A549 (cell line): ENCODE measurements around the gene SNAI3. TPM values are rescaled to one million over a fixed set of nuclear protein-coding genes. Genes with fewer than 3 reads are reported as not detected.

Experiments
- ATAC-seq, 2 experiments: fragments of 200-7000 bp in 1 of 2; fragments of >200 bp in 1 of 2; cut with Nextera tagmentation in 1 of 2; cut with Tn5 transposase in 1 of 2; 3 replicates each; pipeline versions ENCODE4 v1.8.0 to v1.9.1; 2018 to 2020; ENCODE audit warnings: mild to moderate bottlenecking in 1 of 2, moderate library complexity in 1 of 2
- CTCF ChIA-PET: fragments of 300-600 bp; sonication (Branson Sonifier 250); formaldehyde crosslinking; extraction: SDS; loops from one replicate; lab custom pipeline; 2021; ENCODE audit warnings: antibody characterized with exemption, inconsistent platforms; lab: Yijun Ruan, JAX
- POLR2A ChIA-PET: fragments of 350-600 bp; formaldehyde crosslinking; extraction: SDS; loops from one replicate; lab custom pipeline; 2021; ENCODE audit warnings: antibody characterized with exemption, inconsistent platforms; lab: Yijun Ruan, JAX
- DNase-seq, 2 experiments: peaks; one replicate each; pipeline versions ENCODE4 v3.0.0 to v3.0.0-alpha.2; 2011 to 2016; ENCODE audit warnings: low read depth in 1 of 2, low spot score in 1 of 2
- FAIRE-seq: peaks from 2 replicates; lab custom pipeline; 2011; peaks lifted over from hg19 to GRCh38; lab: Jason Lieb, UNC
- H3K27ac ChIP-seq, 2 experiments: fragments of >200 bp; sonication (Bioruptor Twin); formaldehyde crosslinking; 3 replicates each; pipeline ENCODE4 v1.5.1; 2016 to 2017
- H3K4me1 ChIP-seq: fragments of >200 bp; sonication (Bioruptor Twin); formaldehyde crosslinking; 3 replicates; pipeline ENCODE4 v1.6.1; 2016
- H3K4me2 ChIP-seq: fragments of >200 bp; sonication (Bioruptor Twin); formaldehyde crosslinking; 3 replicates; pipeline ENCODE4 v1.6.1; 2016
- H3K4me3 ChIP-seq: fragments of >200 bp; sonication (Bioruptor Twin); formaldehyde crosslinking; 3 replicates; pipeline ENCODE4 v1.5.1; 2016
- H3K9me3 ChIP-seq: fragments of >200 bp; sonication (Bioruptor Twin); formaldehyde crosslinking; 3 replicates; pipeline ENCODE4 v1.6.1; 2016
- BHLHE40 ChIP-seq: IDR thresholded peaks from 2 replicates; pipeline ENCODE4 v1.6.1; 2012; ENCODE audit warnings: low read depth, low read length, inconsistent platforms
- EHF ChIP-seq: fragments of 250-450 bp; sonication (Bioruptor Pico); IDR thresholded peaks from 2 replicates; pipeline ENCODE4 v1.5.0; 2020; ENCODE audit warnings: mild to moderate bottlenecking
- FOSB ChIP-seq: fragments of 250-450 bp; sonication (Bioruptor Pico); IDR thresholded peaks from 2 replicates; pipeline ENCODE4 v1.5.0; 2020; ENCODE audit warnings: mild to moderate bottlenecking, moderate library complexity
- FOXS1 ChIP-seq: fragments of 250-450 bp; sonication (Bioruptor Pico); IDR thresholded peaks from 2 replicates; pipeline ENCODE4 v1.5.0; 2020; ENCODE audit warnings: mild to moderate bottlenecking, moderate library complexity
- HES2 ChIP-seq: fragments of >200 bp; sonication (Bioruptor Twin); formaldehyde crosslinking; IDR thresholded peaks from 2 replicates; pipeline ENCODE4 v1.6.1; 2016
- HOXA7 ChIP-seq: fragments of 250-450 bp; sonication (Bioruptor Pico); IDR thresholded peaks from 2 replicates; pipeline ENCODE4 v1.5.0; 2020; ENCODE audit warnings: mild to moderate bottlenecking, moderate library complexity
- JUN ChIP-seq, 2 experiments: fragments of >200 bp; sonication (Bioruptor Twin); formaldehyde crosslinking; IDR thresholded peaks; 2 replicates in 1 of 2; 3 replicates in 1 of 2; pipeline ENCODE4 v1.6.1; 2016 to 2017
- JUNB ChIP-seq: fragments of >200 bp; sonication (Bioruptor Twin); formaldehyde crosslinking; IDR thresholded peaks from 2 replicates; pipeline ENCODE4 v1.6.1; 2016
- MAZ ChIP-seq: fragments of 150-350 bp; IDR thresholded peaks from 2 replicates; pipeline ENCODE4 v1.6.1; 2014; ENCODE audit warnings: antibody characterized with exemption, low read depth, low read length, borderline replicate concordance
- PBX3 ChIP-seq: IDR thresholded peaks from 2 replicates; pipeline ENCODE4 v1.6.1; 2012
- RAD21 ChIP-seq, 2 experiments: fragments of >200 bp in 1 of 2; sonication (Bioruptor Twin) in 1 of 2; formaldehyde crosslinking in 1 of 2; IDR thresholded peaks in 1 of 2; conservative IDR thresholded peaks in 1 of 2; 2 replicates in 1 of 2; 3 replicates in 1 of 2; pipeline ENCODE4 v1.6.1; 2012 to 2018; ENCODE audit warnings: inconsistent platforms in 1 of 2
- RARB ChIP-seq: fragments of 250-450 bp; sonication (Bioruptor Pico); IDR thresholded peaks from 2 replicates; pipeline ENCODE4 v1.8.0; 2021; ENCODE audit warnings: mild to moderate bottlenecking, moderate library complexity
- REST ChIP-seq: fragments of 200-600 bp; sonication (generic); IDR thresholded peaks from 2 replicates; pipeline ENCODE4 v1.6.1; 2016; ENCODE audit warnings: antibody characterized with exemption, mild to moderate bottlenecking, moderate library complexity
- ZNF302 ChIP-seq: fragments of 250-450 bp; sonication (Bioruptor Pico); IDR thresholded peaks from 2 replicates; pipeline ENCODE4 v1.9.0; 2021; ENCODE audit warnings: inconsistent platforms, mild to moderate bottlenecking, moderate library complexity
- ZSCAN20 ChIP-seq: fragments of 250-450 bp; sonication (Bioruptor Pico); IDR thresholded peaks from 2 replicates; pipeline ENCODE4 v1.8.0; 2022; ENCODE audit warnings: mild to moderate bottlenecking, moderate library complexity
- WGBS: methylation state at CpG from one replicate; pipeline ENCODE4 v1.1.6; 2017; ENCODE audit errors: missing lambda C conversion rate; 5-methylcytosine and 5-hydroxymethylcytosine counted together
- polyA plus RNA-seq, 4 experiments: library from polyadenylated mRNA; depleted of rRNA in 3 of 4; stranded (reverse); fragments of >200 nt; fragmentation: RNase III in 1 of 4; extraction: RNeasy Plus Mini Kit Qiagen cat#74134 plus additional on column Dnase treatment in 1 of 4; gene quantifications; 2 replicates in 3 of 4; 3 replicates in 1 of 4; pipeline ENCODE4 v1.2.3, GENCODE V29; 2011 to 2017

Gene SNAI3
- polyA plus RNA-seq, 2 of the 4 experiments (the other 2 are of a cell fraction): not detected

- TF ChIP-seq JUNB: no peak
- no peak for TF ChIP-seq PBX3
- no peak for TF ChIP-seq FOXS1
- TF ChIP-seq MAZ: no peak
- no peak for TF ChIP-seq RAD21 (conservative IDR thresholded peaks at IDR 0.05 in 1 of 2, IDR thresholded peaks at IDR 0.05 in 1 of 2)
- TF ChIP-seq, all 56 proteins: peak for 0
Measured at GRCh38 chr16:88647178-88648070, 38.9 kb downstream of the SNAI3 start (continued).

GRCh38 chr16:88646345-88647034 is 39.8 kb downstream of the SNAI3 start:
- POLR2A ChIA-PET: no interaction called here
- WGBS: 85% methylated on average over 20 of the region's 28 CpGs
- CTCF ChIA-PET: no interaction called here
- Histone ChIP-seq H3K9me3 (no peaks in the 10 kb centered on the region), H3K4me3 (no peak overlapping the region), H3K4me1 (peaks cover 16% of the 10 kb centered on the region), H3K4me2 (no peak overlapping the region), H3K27ac (no peak overlapping the region)
- ATAC-seq (no peak), FAIRE-seq (no peak), DNase-seq (no peak)
- no peak for TF ChIP-seq MAZ
- no peak for TF ChIP-seq HOXA7 (CRISPR knock-in tag)
- TF ChIP-seq FOSB: no peak
- no peak for TF ChIP-seq HES2
- no peak for TF ChIP-seq JUN (IDR thresholded peaks at IDR 0.05)

- Histone ChIP-seq H3K9me3 (no peaks in the 10 kb centered on the region), H3K4me2 (no peak overlapping the region), H3K4me1 (peaks cover 11% of the 10 kb centered on the region), H3K4me3 (no peak overlapping the region), H3K27ac (no peak overlapping the region)
- ChIA-PET CTCF (no interaction called here), POLR2A (no interaction called here)
- TF ChIP-seq RARB (CRISPR knock-in tag) (no peak), REST (no peak), BHLHE40 (no peak), ZSCAN20 (CRISPR knock-in tag) (no peak), ZNF302 (CRISPR knock-in tag) (no peak), EHF (CRISPR knock-in tag) (no peak), HOXA7 (CRISPR knock-in tag) (no peak)
- WGBS: 91% methylated on average over 23 of the region's 23 CpGs
- DNase-seq: no peak
- no peak for ATAC-seq
- no peak for FAIRE-seq
Measured at GRCh38 chr16:88645941-88646340, 40.4 kb downstream of the SNAI3 start.
